Thyroid gland (tissue), 4 donors: Measurements from ENCODE around the gene JAKMIP1. TPM values are rescaled to one million over a fixed set of nuclear protein-coding genes. Genes with fewer than 3 reads are reported as not detected.
A peak's percentile ranks its signal among the peaks of the same experiment; 100 is the strongest.

Source experiments
- DNase-seq, 2 donors: peaks; one replicate each; pipeline ENCODE4 v3.0.0-alpha.2; 2019
- H3K27ac ChIP-seq, 3 donors: fragments of 200-600 bp; sonication (generic); 1 replicate in 2 of 3; 2 replicates in 1 of 3; pipeline ENCODE4 v1.5.1; 2016 to 2019; ENCODE audit warnings: mild to moderate bottlenecking in 1 of 3, moderate library complexity in 1 of 3
- H3K27me3 ChIP-seq: fragments of 200-600 bp; sonication (generic); one replicate; pipeline ENCODE4 v1.5.1; 2019
- H3K36me3 ChIP-seq, 2 donors: fragments of 200-600 bp; sonication (generic); one replicate each; pipeline ENCODE4 v1.5.1; 2016 to 2019
- H3K4me1 ChIP-seq, 2 donors: fragments of 200-600 bp; sonication (generic); one replicate each; pipeline ENCODE4 v1.5.1; 2017 to 2019
- H3K4me3 ChIP-seq, 3 donors: fragments of 200-600 bp; sonication (generic); replicated peaks in 1 of 3; 1 replicate in 2 of 3; 2 replicates in 1 of 3; pipeline ENCODE4 v1.5.1; 2016; ENCODE audit warnings: mild to moderate bottlenecking in 1 of 3
- H3K9me3 ChIP-seq: fragments of 200-600 bp; sonication (generic); one replicate; pipeline ENCODE4 v1.5.1; 2017
- CTCF ChIP-seq, 6 experiments: fragments of 200-600 bp in 3 of 6; fragments of 450-650 bp in 3 of 6; sonication (generic) in 3 of 6; IDR thresholded peaks; one replicate each; pipeline ENCODE4 v1.5.1; 2016 to 2019; ENCODE audit warnings: antibody characterized with exemption in 6 of 6, mild to moderate bottlenecking in 2 of 6, inconsistent platforms in 1 of 6, moderate library complexity in 1 of 6
- POLR2A ChIP-seq, 2 donors: fragments of 450-650 bp; IDR thresholded peaks; one replicate each; pipeline ENCODE4 v1.6.1; 2017; ENCODE audit warnings: antibody characterized with exemption in 2 of 2, mild to moderate bottlenecking in 2 of 2, moderate library complexity in 1 of 2
- WGBS, 2 donors: methylation state at CpG; one replicate each; pipeline ENCODE4 v1.1.5; 2017; 5-methylcytosine and 5-hydroxymethylcytosine counted together
- intact Hi-C: fragments of 100-400 bp; cut with DNase I; formaldehyde crosslinking; loops from one replicate; pipeline ENCODE4 v1.15.1; 2023
- total RNA-seq, 4 donors: library from RNA; depleted of rRNA; stranded (reverse); fragments of >200 nt; gene quantifications; one replicate each; pipeline ENCODE4 v1.2.3, GENCODE V29; 2016

JAKMIP1 gene
- 1 to 10 TPM in 2 of 4 donors, under 1 TPM in 2; 0.67 to 1.9 (median 1.1) TPM for total RNA-seq

- H3K36me3 ChIP-seq: no peaks in the 10 kb centered on the region
- intact Hi-C loops: no loop called here
- peaks cover 9% of the 10 kb centered on the region for H3K27me3 ChIP-seq
- WGBS, 2 donors: 1% methylated on average over 39 to 65 of the region's 107 CpGs
- peak within 1 kb of the TSS in 2 of 3 donors; percentile 3 to 48 for H3K4me3 ChIP-seq
- no peaks in the 10 kb centered on the region for H3K9me3 ChIP-seq
- peak; percentile 83 to 85 for DNase-seq
- no peak within 1 kb of the TSS for H3K27ac ChIP-seq
- H3K4me1 ChIP-seq: peaks cover 5 to 15% of the 10 kb centered on the region in 2 donors
- TF ChIP-seq POLR2A (IDR thresholded peaks at IDR 0.05) (no peak), CTCF (IDR thresholded peaks at IDR 0.05) (no peak)
Observed at GRCh38 chr4:6200011-6200921, at the start of gene JAKMIP1. Gene JAKMIP1 (minus strand): TSS chr4:6200549. CDS start chr4:6112850, 87,699 bp downstream.

GRCh38 chr4:6248394-6248793 lies 48.0 kb upstream of the JAKMIP1 start:
- TF ChIP-seq POLR2A (IDR thresholded peaks at IDR 0.05) (no peak), CTCF (IDR thresholded peaks at IDR 0.05) (no peak)
- DNase-seq: no peak
- 79 to 80% methylated on average over 4 to 9 of the region's 10 CpGs for WGBS, 2 donors
- Histone ChIP-seq H3K4me3 (no peak overlapping the region), H3K4me1 (peaks cover 5 to 8% of the 10 kb centered on the region in 2 donors), H3K27ac (no peak overlapping the region), H3K9me3 (no peaks in the 10 kb centered on the region), H3K36me3 (no peaks in the 10 kb centered on the region), H3K27me3 (no peaks in the 10 kb centered on the region)
- intact Hi-C loops: loop anchor here (10.0 kb wide), 1 partner anchor 254 kb away; no protein-coding TSS in a partner anchor

GRCh38 chr4:6246170-6246634 lies 45.9 kb upstream of the JAKMIP1 start:
- TF ChIP-seq CTCF (IDR thresholded peaks at IDR 0.05) (no peak), POLR2A (IDR thresholded peaks at IDR 0.05) (no peak)
- H3K27ac ChIP-seq: no peak overlapping the region
- intact Hi-C loops: loop anchor here (10.0 kb wide), 1 partner anchor 251 kb away; no protein-coding TSS in a partner anchor
- H3K27me3 ChIP-seq: no peaks in the 10 kb centered on the region
- no peaks in the 10 kb centered on the region for H3K36me3 ChIP-seq
- H3K4me3 ChIP-seq: no peak overlapping the region
- H3K9me3 ChIP-seq: no peaks in the 10 kb centered on the region
- WGBS, 2 donors: 58 to 62% methylated on average over 9 of the region's 9 CpGs
- H3K4me1 ChIP-seq: peaks cover 5 to 8% of the 10 kb centered on the region in 2 donors
- no peak for DNase-seq

GRCh38 chr4:6245246-6246169 lies 45.2 kb upstream of the JAKMIP1 start:
- intact Hi-C loops: loop anchor here (10.0 kb wide), 1 partner anchor 251 kb away; no protein-coding TSS in a partner anchor
- DNase-seq: peak; percentile 19 to 20
- H3K9me3 ChIP-seq: no peaks in the 10 kb centered on the region
- H3K27ac ChIP-seq: no peak overlapping the region
- no peaks in the 10 kb centered on the region for H3K27me3 ChIP-seq
- H3K36me3 ChIP-seq: no peaks in the 10 kb centered on the region
- 18 to 30% methylated on average over 21 to 30 of the region's 67 CpGs for WGBS, 2 donors
- TF ChIP-seq CTCF (IDR thresholded peaks at IDR 0.05) (no peak), POLR2A (IDR thresholded peaks at IDR 0.05) (no peak)
- peaks cover 5 to 8% of the 10 kb centered on the region in 2 donors for H3K4me1 ChIP-seq
- H3K4me3 ChIP-seq: peak overlapping the region in 1 of 3 donors; percentile 10
